IgD-negative memory B cell (primary cell): ENCODE measurements around the gene CDX1. TPM values are rescaled to one million over a fixed set of nuclear protein-coding genes. Genes with fewer than 3 reads are reported as not detected.

Source experiments
- H3K27ac Mint-ChIP-seq, 3 donors: one replicate each; pipeline ENCODE4 v1.8.0; 2020 to 2022; ENCODE audit warnings: mild to moderate bottlenecking in 3 of 3, mixed read lengths in 3 of 3, moderate library complexity in 1 of 3
- H3K27me3 Mint-ChIP-seq: one replicate; pipeline ENCODE4 v1.8.0; 2021; ENCODE audit warnings: mixed read lengths
- H3K36me3 Mint-ChIP-seq: one replicate; pipeline ENCODE4 v1.8.0; 2020; ENCODE audit warnings: mild to moderate bottlenecking, mixed read lengths
- H3K4me1 Mint-ChIP-seq, 3 donors: one replicate each; pipeline ENCODE4 v1.8.0; 2020 to 2022; ENCODE audit warnings: mixed read lengths in 3 of 3, mild to moderate bottlenecking in 1 of 3
- H3K4me3 Mint-ChIP-seq, 4 donors: one replicate each; pipeline ENCODE4 v1.8.0; 2020 to 2022; ENCODE audit warnings: mild to moderate bottlenecking in 4 of 4, mixed read lengths in 4 of 4, moderate library complexity in 3 of 4
- H3K9me3 Mint-ChIP-seq, 3 donors: one replicate each; pipeline ENCODE4 v1.8.0; 2020 to 2021; ENCODE audit warnings: mixed read lengths in 3 of 3, mild to moderate bottlenecking in 1 of 3
- polyA plus RNA-seq: library from polyadenylated mRNA; unstranded; fragments of 300-500 nt; fragmentation: Illumina TruSeq; gene quantifications from one replicate; pipeline ENCODE4 v1.2.3, GENCODE V29; 2021

The CDX1 gene
- polyA plus RNA-seq, 1 donor from 2014 or later = not detected

- Mint-ChIP-seq H3K4me3 (peak overlapping the region in 1 of 4 donors; percentile 67), H3K9me3 (no peaks in the 10 kb centered on the region), H3K4me1 (peaks cover 3 to 21% (median 14%) of the 10 kb centered on the region in 3 donors), H3K27me3 (peaks cover 6% of the 10 kb centered on the region), H3K36me3 (peaks cover 2% of the 10 kb centered on the region), H3K27ac (no peak overlapping the region)
These were observed 6.0 kb upstream of the CDX1 start for GRCh38 chr5:150160448-150161081.

- Mint-ChIP-seq H3K4me3 (peak overlapping the region in 2 of 4 donors; percentile 41 to 73), H3K36me3 (no peaks in the 10 kb centered on the region), H3K4me1 (peaks cover 3 to 15% (median 10%) of the 10 kb centered on the region in 3 donors), H3K27ac (no peak overlapping the region), H3K9me3 (no peaks in the 10 kb centered on the region), H3K27me3 (peaks cover 8% of the 10 kb centered on the region)
These were observed 5.1 kb upstream of the CDX1 start for GRCh38 chr5:150161242-150162141.

DNA sequence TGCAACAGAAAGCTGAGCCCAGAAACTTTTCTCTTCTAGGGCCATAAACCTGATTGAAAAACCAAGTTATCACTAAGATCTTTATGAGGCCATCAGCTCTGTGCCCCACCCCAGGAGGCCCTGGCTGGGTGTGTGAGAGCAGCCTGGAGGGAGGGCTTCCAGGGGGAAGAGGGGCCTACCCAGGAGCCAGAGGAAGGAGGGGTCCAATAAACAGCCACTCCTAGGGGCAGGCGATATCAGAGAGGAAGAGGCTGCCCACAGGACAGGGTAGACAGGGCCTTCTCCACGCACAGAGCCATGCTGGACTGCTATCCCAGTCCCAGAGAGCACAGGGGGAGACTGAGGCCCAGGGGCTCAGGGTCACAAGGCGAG, 4.5 kb upstream of the CDX1 start:
- Mint-ChIP-seq H3K27me3 (peaks cover 8% of the 10 kb centered on the region), H3K36me3 (no peaks in the 10 kb centered on the region), H3K9me3 (no peaks in the 10 kb centered on the region), H3K27ac (no peak overlapping the region), H3K4me1 (peaks cover 3 to 13% (median 10%) of the 10 kb centered on the region in 3 donors), H3K4me3 (no peak overlapping the region)

DNA sequence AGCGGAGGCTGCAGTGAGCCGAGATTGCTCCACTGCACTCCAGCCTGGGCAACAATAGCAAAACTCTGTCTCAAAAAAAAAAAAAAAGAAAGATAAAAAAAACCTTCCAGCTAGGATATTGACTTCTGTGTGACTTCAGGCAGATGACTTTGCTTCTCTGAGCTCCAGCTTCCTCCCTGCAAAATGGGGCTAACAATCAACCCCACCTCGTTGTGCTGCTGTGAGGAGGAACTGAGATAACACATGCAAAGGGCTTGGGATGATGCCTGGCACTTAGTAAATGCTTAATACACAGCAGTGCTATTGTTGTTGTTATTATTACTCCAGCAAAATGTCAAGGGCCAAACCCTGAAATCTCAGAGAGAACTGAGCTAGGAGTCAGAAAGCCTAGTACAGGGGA, 3.5 kb upstream of the CDX1 start:
- H3K27me3 Mint-ChIP-seq = peaks cover 13% of the 10 kb centered on the region
- no peak overlapping the region for H3K27ac Mint-ChIP-seq
- H3K9me3 Mint-ChIP-seq = no peaks in the 10 kb centered on the region
- H3K36me3 Mint-ChIP-seq = no peaks in the 10 kb centered on the region
- H3K4me3 Mint-ChIP-seq = no peak overlapping the region
- peaks cover 3 to 10% (median 10%) of the 10 kb centered on the region in 3 donors for H3K4me1 Mint-ChIP-seq

- Mint-ChIP-seq H3K27me3 (peaks cover 19% of the 10 kb centered on the region), H3K9me3 (no peaks in the 10 kb centered on the region)
These were observed 3.0 kb upstream of the CDX1 start for GRCh38 chr5:150163547-150164059.

DNA sequence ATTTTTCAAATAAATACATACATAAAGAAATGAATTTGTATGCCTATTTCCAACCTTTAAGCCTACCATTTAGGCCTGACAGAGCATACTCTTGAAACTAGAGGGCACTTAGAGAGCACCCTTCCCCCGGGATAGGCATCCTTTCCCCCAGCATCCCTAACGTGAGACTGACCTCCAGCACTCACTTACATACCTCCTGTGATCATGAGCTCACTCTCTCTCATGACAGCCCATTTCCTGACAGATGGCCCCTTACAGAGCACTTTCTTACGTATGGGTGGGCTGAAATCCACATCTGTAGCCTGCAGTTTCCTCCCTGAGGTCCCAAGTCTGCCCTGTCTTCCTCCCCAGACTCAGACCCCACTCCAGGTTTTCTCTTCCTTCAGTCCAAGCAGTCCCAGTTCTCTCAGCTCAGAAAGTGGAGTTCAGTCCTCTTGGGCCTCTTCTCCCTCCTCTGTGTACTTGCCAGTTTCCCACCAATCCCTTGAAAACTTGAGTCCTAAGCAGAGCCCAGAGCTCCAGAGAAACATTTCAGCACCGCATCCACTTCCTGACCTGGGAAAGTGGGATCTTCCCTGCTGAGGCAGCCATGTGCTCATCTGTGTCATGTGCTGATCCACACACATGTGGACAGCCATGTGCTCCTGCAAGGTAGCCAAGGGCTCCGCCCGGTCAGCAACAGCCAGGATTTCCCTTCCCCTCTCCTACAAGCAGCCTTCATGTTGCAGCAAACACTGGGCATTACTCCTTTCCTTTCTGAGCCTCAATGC, 2.2 kb upstream of the CDX1 start:
- no peaks in the 10 kb centered on the region for H3K36me3 Mint-ChIP-seq
- H3K4me3 Mint-ChIP-seq = no peak overlapping the region
- H3K4me1 Mint-ChIP-seq = peaks cover 3 to 10% (median 8%) of the 10 kb centered on the region in 3 donors
- peaks cover 24% of the 10 kb centered on the region for H3K27me3 Mint-ChIP-seq
- no peaks in the 10 kb centered on the region for H3K9me3 Mint-ChIP-seq
- H3K27ac Mint-ChIP-seq = no peak overlapping the region

More at GRCh38 chr5:150163547-150164059, 3.0 kb upstream of the CDX1 start:
- H3K4me3 Mint-ChIP-seq = no peak overlapping the region
- H3K36me3 Mint-ChIP-seq = no peaks in the 10 kb centered on the region
- peak overlapping the region in 1 of 3 donors; percentile 24 for H3K27ac Mint-ChIP-seq
- peaks cover 3 to 10% (median 9%) of the 10 kb centered on the region in 3 donors for H3K4me1 Mint-ChIP-seq

- H3K36me3 Mint-ChIP-seq = no peaks in the 10 kb centered on the region
- H3K27ac Mint-ChIP-seq = no peak overlapping the region
- H3K4me1 Mint-ChIP-seq = peaks cover 3 to 6% (median 6%) of the 10 kb centered on the region in 3 donors
- H3K9me3 Mint-ChIP-seq = no peaks in the 10 kb centered on the region
- no peak overlapping the region for H3K4me3 Mint-ChIP-seq
- peaks cover 32% of the 10 kb centered on the region for H3K27me3 Mint-ChIP-seq
These were observed 435 bp upstream of the CDX1 start for GRCh38 chr5:150166037-150166649.

GRCh38 chr5:150167512-150167850, 903 bp downstream of the CDX1 start:
- Mint-ChIP-seq H3K4me3 (peak overlapping the region in 1 of 4 donors; percentile 75), H3K9me3 (no peaks in the 10 kb centered on the region), H3K36me3 (no peaks in the 10 kb centered on the region), H3K27me3 (peaks cover 37% of the 10 kb centered on the region), H3K27ac (peak overlapping the region in 1 of 3 donors; percentile 71), H3K4me1 (peaks cover 1 to 3% (median 3%) of the 10 kb centered on the region in 3 donors)

GRCh38 chr5:150167908-150168307, 1.3 kb downstream of the CDX1 start:
- Mint-ChIP-seq H3K4me3 (peak overlapping the region in 1 of 4 donors; percentile 75), H3K36me3 (no peaks in the 10 kb centered on the region), H3K9me3 (no peaks in the 10 kb centered on the region), H3K4me1 (peaks cover 0 to 3% (median 2%) of the 10 kb centered on the region in 3 donors), H3K27me3 (peaks cover 37% of the 10 kb centered on the region), H3K27ac (no peak overlapping the region)

GRCh38 chr5:150168864-150169263, 2.3 kb downstream of the CDX1 start:
- Mint-ChIP-seq H3K9me3 (no peaks in the 10 kb centered on the region), H3K27me3 (peaks cover 41% of the 10 kb centered on the region), H3K36me3 (no peaks in the 10 kb centered on the region), H3K27ac (no peak overlapping the region), H3K4me1 (no peaks in the 10 kb centered on the region), H3K4me3 (no peak overlapping the region)

DNA sequence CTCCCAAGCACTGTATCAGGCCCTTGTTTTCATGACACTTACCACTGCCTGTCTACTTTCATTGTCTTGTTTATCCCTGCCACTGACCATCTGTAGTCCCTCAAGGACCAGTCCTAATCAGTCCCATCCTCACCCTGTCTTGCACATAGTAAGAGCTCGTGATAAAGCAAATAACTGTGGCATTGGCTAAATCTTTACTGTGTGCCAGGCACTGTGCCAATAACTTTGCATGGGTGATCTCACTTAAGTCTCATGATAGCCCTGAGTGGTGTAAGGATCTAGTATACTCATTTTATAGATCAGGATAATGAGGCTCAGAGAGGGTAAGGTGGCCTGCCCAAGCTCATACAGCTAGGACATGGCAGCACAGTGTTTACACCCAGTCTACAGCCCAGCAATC, 5.6 kb downstream of the CDX1 start:
- Mint-ChIP-seq H3K4me1 (no peaks in the 10 kb centered on the region), H3K27ac (peak overlapping the region in 1 of 3 donors; percentile 46), H3K9me3 (no peaks in the 10 kb centered on the region), H3K36me3 (no peaks in the 10 kb centered on the region), H3K27me3 (peaks cover 37% of the 10 kb centered on the region), H3K4me3 (no peak overlapping the region)

- Mint-ChIP-seq H3K36me3 (no peaks in the 10 kb centered on the region), H3K27me3 (peaks cover 34% of the 10 kb centered on the region), H3K4me3 (no peak overlapping the region), H3K27ac (no peak overlapping the region), H3K9me3 (no peaks in the 10 kb centered on the region), H3K4me1 (no peaks in the 10 kb centered on the region)
These were observed 6.0 kb downstream of the CDX1 start for GRCh38 chr5:150172556-150172955.

- no peaks in the 10 kb centered on the region for H3K9me3 Mint-ChIP-seq
- H3K4me1 Mint-ChIP-seq = no peaks in the 10 kb centered on the region
- no peak overlapping the region for H3K27ac Mint-ChIP-seq
- peaks cover 30% of the 10 kb centered on the region for H3K27me3 Mint-ChIP-seq
- no peak overlapping the region for H3K4me3 Mint-ChIP-seq
- no peaks in the 10 kb centered on the region for H3K36me3 Mint-ChIP-seq
These were observed 6.6 kb downstream of the CDX1 start for GRCh38 chr5:150173161-150173560.

DNA sequence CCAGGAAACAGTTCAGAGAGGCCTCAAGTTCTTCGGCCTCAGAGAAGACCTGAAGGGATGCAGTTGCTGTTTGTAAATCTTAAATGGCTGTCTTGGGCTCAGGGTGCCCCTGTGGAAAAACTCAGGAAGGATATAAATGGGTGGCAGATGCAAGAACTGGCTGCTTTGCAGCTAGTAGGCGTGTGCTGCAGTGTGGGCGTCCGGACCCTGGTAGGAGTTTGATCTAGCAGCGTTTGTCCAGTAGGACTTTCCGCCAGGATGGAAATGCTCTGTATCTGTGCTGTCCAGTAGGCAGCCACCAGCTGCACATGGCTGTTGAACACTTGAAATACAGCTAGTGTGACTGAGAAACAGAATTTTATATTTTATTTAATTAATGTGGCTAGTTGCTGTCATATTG, 7.7 kb downstream of the CDX1 start:
- no peak overlapping the region for H3K27ac Mint-ChIP-seq

More for the DNA sequence above, 7.7 kb downstream of the CDX1 start:
- Mint-ChIP-seq H3K27me3 (peaks cover 21% of the 10 kb centered on the region), H3K4me3 (no peak overlapping the region), H3K9me3 (no peaks in the 10 kb centered on the region), H3K36me3 (no peaks in the 10 kb centered on the region), H3K4me1 (no peaks in the 10 kb centered on the region)
